GM12874 (cell line): Measurements from ENCODE around the gene NKAIN4.
A peak's percentile ranks its signal among the peaks of the same experiment; 100 is the strongest.

ENCODE experiments used
- TF ChIP-seq, protein P1 (sequence below): IDR thresholded peaks from 2 replicates; pipeline ENCODE4 v1.5.1; 2011; ENCODE audit warnings: low read depth, mild to moderate bottlenecking, control low read depth, low read length, moderate library complexity; ENCODE audit not compliant: insufficient read depth

The NKAIN4 gene

DNA sequence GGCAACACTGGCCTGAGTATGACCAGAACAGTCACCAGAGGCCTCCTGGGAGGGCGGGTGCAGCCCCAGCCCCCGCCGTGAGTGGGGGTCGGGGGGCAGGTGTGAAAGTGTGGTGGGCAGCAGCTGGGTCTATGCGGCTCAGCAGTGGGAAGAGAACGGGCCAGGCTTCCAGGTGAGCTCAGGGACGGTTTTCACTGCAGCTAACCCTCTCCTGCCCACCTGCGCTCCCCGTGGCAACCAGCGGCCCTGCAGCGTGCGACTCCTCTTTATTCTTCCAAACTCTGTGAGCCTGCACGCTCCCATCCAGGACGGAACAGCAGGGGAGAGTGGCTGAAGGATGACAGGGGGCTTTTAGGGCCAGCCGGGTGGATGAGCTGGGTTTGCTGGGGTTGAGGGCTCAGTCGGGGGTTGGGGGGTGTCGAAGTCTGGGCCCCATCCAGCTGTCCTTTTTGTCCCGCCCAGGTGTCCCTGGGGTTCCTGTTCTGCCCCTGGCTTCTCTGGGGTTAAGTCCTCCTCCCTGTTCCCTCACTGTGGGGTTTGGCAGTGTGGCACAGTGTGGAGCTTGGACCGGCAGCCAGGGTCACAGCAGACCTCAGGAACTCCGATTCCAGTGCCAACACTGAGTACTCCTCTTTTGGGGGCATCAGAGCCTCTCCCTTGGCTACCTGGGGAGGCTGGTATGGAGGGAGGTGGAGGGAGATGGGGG is 19.4 kb downstream of the NKAIN4 start:
- TF ChIP-seq, protein P1, sequence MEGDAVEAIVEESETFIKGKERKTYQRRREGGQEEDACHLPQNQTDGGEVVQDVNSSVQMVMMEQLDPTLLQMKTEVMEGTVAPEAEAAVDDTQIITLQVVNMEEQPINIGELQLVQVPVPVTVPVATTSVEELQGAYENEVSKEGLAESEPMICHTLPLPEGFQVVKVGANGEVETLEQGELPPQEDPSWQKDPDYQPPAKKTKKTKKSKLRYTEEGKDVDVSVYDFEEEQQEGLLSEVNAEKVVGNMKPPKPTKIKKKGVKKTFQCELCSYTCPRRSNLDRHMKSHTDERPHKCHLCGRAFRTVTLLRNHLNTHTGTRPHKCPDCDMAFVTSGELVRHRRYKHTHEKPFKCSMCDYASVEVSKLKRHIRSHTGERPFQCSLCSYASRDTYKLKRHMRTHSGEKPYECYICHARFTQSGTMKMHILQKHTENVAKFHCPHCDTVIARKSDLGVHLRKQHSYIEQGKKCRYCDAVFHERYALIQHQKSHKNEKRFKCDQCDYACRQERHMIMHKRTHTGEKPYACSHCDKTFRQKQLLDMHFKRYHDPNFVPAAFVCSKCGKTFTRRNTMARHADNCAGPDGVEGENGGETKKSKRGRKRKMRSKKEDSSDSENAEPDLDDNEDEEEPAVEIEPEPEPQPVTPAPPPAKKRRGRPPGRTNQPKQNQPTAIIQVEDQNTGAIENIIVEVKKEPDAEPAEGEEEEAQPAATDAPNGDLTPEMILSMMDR: peak; percentile 54

DNA sequence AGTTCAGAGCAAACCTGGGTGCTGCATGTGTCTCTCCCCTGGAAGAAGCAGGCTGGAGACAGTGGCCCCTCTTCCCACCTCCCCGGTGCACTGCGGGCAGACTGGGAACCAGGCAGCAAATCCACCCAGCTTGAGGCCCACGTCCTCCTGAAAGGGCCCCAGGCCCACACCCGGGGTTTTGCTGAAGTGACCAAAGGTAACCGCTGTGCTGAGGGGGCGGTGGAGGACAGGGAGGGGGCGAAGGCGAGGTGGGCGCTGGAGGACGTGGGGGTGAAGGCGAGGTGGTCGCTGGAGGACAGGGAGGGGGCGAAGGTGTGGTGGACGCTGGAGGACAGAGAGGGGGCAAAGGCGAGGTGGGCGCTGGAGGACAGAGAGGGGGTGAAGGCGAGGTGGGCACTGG is 20.3 kb downstream of the NKAIN4 start:
- TF ChIP-seq, protein P1: no peak

DNA sequence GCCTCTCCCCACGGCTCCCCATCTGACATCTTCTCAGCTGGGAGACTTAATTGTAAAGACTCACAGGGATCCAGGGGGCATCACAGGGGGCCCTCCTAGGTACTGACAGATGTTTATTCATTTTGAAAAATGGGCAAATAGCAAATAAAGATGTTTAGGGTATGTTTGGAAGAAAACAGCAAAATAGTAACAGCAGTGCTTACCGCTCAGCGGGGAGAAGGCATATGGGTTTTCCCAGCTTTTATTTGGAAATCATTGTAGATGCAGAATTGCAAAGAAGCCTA is 21.3 kb downstream of the NKAIN4 start:
- TF ChIP-seq, protein P1: no peak

DNA sequence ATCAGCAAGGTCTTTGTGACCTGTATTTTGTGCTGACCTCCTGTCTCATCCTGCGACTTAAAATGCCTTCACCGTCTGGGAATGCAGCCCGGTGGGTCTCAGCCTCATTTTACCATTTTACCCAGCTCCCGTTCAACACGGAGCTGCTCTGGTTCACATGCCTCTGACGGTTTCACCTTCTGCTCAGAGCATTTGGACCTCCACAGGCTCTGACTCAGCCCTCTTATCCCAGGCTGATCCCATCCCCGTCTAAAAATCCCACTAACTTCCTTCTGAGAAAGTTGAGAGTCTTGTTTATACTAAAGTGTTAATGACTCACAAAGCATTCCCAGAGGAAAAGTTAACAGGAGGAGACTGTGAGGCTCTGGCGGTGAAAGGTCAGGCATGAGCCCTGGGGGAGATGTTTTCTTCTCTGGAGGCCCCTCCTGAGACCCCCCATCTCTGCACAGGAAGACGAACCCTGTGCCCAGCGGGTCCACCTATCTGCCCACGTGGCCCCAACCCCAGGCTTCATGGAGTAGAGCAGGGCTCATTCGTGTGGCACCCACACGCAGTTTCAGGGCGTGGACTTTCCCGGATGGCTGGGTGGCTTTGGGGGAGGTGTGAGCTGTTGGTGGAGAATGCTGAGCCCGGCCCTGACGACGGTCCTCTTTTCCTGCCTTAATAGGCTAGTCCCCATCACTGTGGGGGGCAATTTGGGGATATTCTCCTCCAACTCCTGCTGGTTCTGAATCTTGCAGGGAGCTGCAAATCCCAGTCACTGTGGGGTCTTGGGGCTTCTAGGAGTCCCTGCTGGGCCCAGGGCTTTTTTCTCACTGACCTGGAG is 21.8 kb downstream of the NKAIN4 start:
- TF ChIP-seq, protein P1: no peak

DNA sequence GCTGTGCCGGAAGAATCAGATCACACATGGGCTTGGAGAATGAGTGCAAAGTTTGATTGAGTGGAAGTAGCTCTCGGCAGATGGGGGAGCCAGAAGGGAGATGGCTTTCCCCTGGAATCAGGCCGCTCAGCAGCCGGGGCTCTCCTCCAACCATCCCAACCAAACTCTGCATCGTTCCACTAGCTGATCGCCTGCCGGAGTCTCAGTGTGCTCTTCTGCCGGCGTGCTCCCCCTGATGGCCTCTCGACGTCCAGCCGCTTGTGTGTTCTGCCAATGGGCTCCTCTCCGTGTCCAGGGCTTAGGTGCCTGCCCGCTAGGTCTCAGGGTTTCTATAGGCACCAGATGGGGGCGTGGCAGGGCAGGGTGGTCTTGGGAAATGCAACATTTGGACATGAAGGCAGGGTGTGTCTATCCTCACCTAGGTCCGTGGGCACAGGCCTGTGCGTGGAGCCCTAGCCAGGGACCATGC is 23.4 kb downstream of the NKAIN4 start:
- TF ChIP-seq, protein P1: peak; percentile 24; the same call in 1 of the 2 replicates

DNA sequence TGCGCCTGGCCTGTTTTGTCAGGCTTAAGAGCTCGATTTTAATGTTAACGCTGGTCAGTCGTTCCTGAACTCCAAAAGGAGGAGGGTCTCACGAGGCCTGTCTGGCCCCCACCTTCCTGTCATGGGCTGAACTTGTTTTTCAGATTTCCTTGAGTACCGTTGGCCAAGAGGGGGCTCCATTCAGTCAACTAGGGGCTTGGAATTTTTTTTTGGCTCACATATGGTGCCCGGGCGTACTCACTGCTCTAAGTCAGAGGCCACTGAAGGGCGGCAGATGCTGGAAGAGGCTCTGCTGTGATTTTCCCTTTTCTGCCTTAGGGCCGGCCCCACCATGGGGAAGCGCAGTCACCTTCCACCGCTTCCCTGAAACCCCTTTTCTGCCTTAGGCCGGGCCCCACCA is 25.5 kb downstream of the NKAIN4 start:
- TF ChIP-seq, protein P1: no peak

DNA sequence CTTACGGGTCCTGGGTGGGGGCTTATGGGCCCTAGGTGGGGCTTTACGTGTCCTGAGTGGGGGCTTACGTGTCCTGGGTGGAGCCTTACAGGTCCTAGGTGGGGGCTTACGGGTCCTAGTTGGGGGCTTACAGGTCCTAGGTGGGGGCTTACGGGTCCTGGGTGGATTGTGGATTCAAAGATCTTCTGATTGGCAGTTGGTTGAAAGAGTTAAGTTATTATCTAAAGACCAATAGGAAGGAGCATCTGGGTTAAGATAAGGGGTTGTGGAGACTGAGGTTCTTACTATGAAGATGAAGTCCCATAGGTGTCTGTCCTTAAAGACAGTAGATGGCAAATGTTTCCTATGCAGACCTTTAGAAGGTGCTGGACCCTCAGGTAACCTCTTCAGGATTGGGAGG is 27.0 kb downstream of the NKAIN4 start:
- TF ChIP-seq, protein P1: no peak
